HepG2 (cell line): ENCODE data around the gene DNAJA3.

ENCODE experiments used
- BRCA1 ChIP-seq: sonication (generic); formaldehyde crosslinking; IDR thresholded peaks from 2 replicates; pipeline ENCODE4 v1.4.0; 2020; ENCODE audit warnings: missing genetic modification reagents
- HMG20B ChIP-seq: conservative IDR thresholded peaks from 2 replicates; pipeline ENCODE4 v1.6.1; 2016; ENCODE audit warnings: missing genetic modification reagents, missing compliant biosample characterization
- JUN ChIP-seq: sonication (generic); formaldehyde crosslinking; IDR thresholded peaks from 2 replicates; pipeline ENCODE4 v1.4.0; 2020; ENCODE audit warnings: mild to moderate bottlenecking, missing genetic modification reagents
- MED8 ChIP-seq: sonication (generic); formaldehyde crosslinking; IDR thresholded peaks from 2 replicates; pipeline ENCODE4 v1.8.1; 2023; ENCODE audit warnings: mild to moderate bottlenecking, missing genetic modification reagents; ENCODE audit not compliant: insufficient replicate concordance
- MIXL1 ChIP-seq: IDR thresholded peaks from 2 replicates; pipeline ENCODE4 v1.6.1; 2016
- NR1H2 ChIP-seq: sonication (generic); formaldehyde crosslinking; IDR thresholded peaks from 2 replicates; pipeline ENCODE4 v1.8.1; 2022; ENCODE audit warnings: low read depth, missing genetic modification reagents, borderline replicate concordance
- PHB2 ChIP-seq: fragments of 450-650 bp; IDR thresholded peaks from 2 replicates; pipeline ENCODE4 v1.6.1; 2018; ENCODE audit not compliant: partially characterized antibody
- ZBTB20 ChIP-seq: sonication (generic); formaldehyde crosslinking; IDR thresholded peaks from 2 replicates; pipeline ENCODE4 v1.8.1; 2023; ENCODE audit warnings: missing genetic modification reagents, low read depth, mild to moderate bottlenecking, borderline replicate concordance
- ZFX ChIP-seq: sonication (generic); formaldehyde crosslinking; IDR thresholded peaks from 2 replicates; pipeline ENCODE4 v1.4.0; 2020; ENCODE audit warnings: mild to moderate bottlenecking, low read depth, missing genetic modification reagents, moderate library complexity
- ZNF30 ChIP-seq: sonication (generic); formaldehyde crosslinking; IDR thresholded peaks from 2 replicates; pipeline ENCODE4 v1.5.0; 2020; ENCODE audit warnings: mild to moderate bottlenecking, missing genetic modification reagents

GRCh38 chr16:4409081-4409932 lies 16.4 kb upstream of the DNAJA3 start:
- TF ChIP-seq HMG20B = no peak
- no peak for TF ChIP-seq ZFX (CRISPR knock-in tag)
- no peak for TF ChIP-seq ZBTB20
- no peak for TF ChIP-seq BRCA1 (CRISPR knock-in tag)
- no peak for TF ChIP-seq MIXL1 (CRISPR knock-in tag)
- no peak for TF ChIP-seq NR1H2 (CRISPR knock-in tag)
- TF ChIP-seq PHB2 = no peak
- TF ChIP-seq MED8 (CRISPR knock-in tag) = no peak
- TF ChIP-seq JUN (CRISPR knock-in tag) = no peak
- TF ChIP-seq ZNF30 (CRISPR knock-in tag) = no peak
